Suprapubic skin (tissue), 4 donors: ENCODE measurements around the gene PYGB.

ENCODE experiments used
- CTCF ChIP-seq, 2 donors: fragments of 200-600 bp in 1 of 2; fragments of 450-650 bp in 1 of 2; sonication (generic) in 1 of 2; IDR thresholded peaks; one replicate each; pipeline ENCODE4 v1.5.1; 2016 to 2019; ENCODE audit warnings: antibody characterized with exemption in 2 of 2, mild to moderate bottlenecking in 1 of 2, moderate library complexity in 1 of 2
- EP300 ChIP-seq: sonication (generic); formaldehyde crosslinking; IDR thresholded peaks from one replicate; pipeline ENCODE4 v1.6.1; 2017; ENCODE audit warnings: antibody characterized with exemption
- POLR2AphosphoS5 ChIP-seq, 3 donors: sonication (generic); formaldehyde crosslinking; IDR thresholded peaks; one replicate each; pipeline ENCODE4 v1.6.1; 2017; ENCODE audit warnings: antibody characterized with exemption in 3 of 3

- TF ChIP-seq EP300 (no peak), CTCF (IDR thresholded peaks at IDR 0.05) (no peak), POLR2AphosphoS5 (IDR thresholded peaks at IDR 0.05) (no peak)
Observed at GRCh38 chr20:25321991-25322390, 74.1 kb downstream of the PYGB start.
